BE2C (cell line): ENCODE measurements around the gene PPIL6.
"Not testable (repeated sequence)": the region's sequence is repeated elsewhere in the genome, so short reads cannot be mapped to it uniquely, and the experiment has no call there.

Experiments used
- DNase-seq: peaks from one replicate; pipeline ENCODE4 v3.0.0-alpha.2; 2020
- H3K27me3 ChIP-seq: fragments of 250-450 bp; sonication (Bioruptor Pico); 2 replicates; pipeline ENCODE4 v1.5.1; 2020; ENCODE audit warnings: mild to moderate bottlenecking
- H3K36me3 ChIP-seq: fragments of 250-450 bp; sonication (Bioruptor Pico); 2 replicates; pipeline ENCODE4 v1.5.1; 2020; ENCODE audit warnings: mild to moderate bottlenecking
- H3K4me1 ChIP-seq: fragments of 250-450 bp; sonication (Bioruptor Pico); 2 replicates; pipeline ENCODE4 v1.5.1; 2020
- H3K4me3 ChIP-seq: 2 replicates; pipeline ENCODE4 v1.5.1; 2011; ENCODE audit warnings: low read depth, low read length
- H3K9me3 ChIP-seq: fragments of 250-450 bp; sonication (Bioruptor Pico); 2 replicates; pipeline ENCODE4 v1.5.1; 2020
- CTCF ChIP-seq: IDR thresholded peaks from 2 replicates; pipeline ENCODE4 v1.5.1; 2012; ENCODE audit warnings: mild to moderate bottlenecking, low read depth, low read length

The PPIL6 gene

GRCh38 chr6:109370792-109371191 lies 69.6 kb downstream of the PPIL6 start:
- Histone ChIP-seq H3K9me3 (no peaks in the 10 kb centered on the region), H3K27me3 (no peaks in the 10 kb centered on the region), H3K4me3 (no peak overlapping the region), H3K4me1 (peaks cover 3% of the 10 kb centered on the region; the same call in 1 of the 2 replicates), H3K36me3 (peaks cover 76% of the 10 kb centered on the region)
- no peak for DNase-seq
- no peak for TF ChIP-seq CTCF

GRCh38 chr6:109370336-109370735 lies 70.1 kb downstream of the PPIL6 start:
- Histone ChIP-seq H3K4me3 (no peak overlapping the region), H3K9me3 (no peaks in the 10 kb centered on the region), H3K36me3 (peaks cover 79% of the 10 kb centered on the region), H3K27me3 (no peaks in the 10 kb centered on the region), H3K4me1 (peaks cover 3% of the 10 kb centered on the region; the same call in 1 of the 2 replicates)
- no peak for DNase-seq
- no peak for TF ChIP-seq CTCF

- no peak for DNase-seq
- no peak for TF ChIP-seq CTCF
- no peaks in the 10 kb centered on the region for H3K9me3 ChIP-seq
- H3K4me1 ChIP-seq, result peaks cover 3% of the 10 kb centered on the region; the same call in 1 of the 2 replicates
- H3K27me3 ChIP-seq, result no peaks in the 10 kb centered on the region
- peaks cover 80% of the 10 kb centered on the region for H3K36me3 ChIP-seq
- no peak overlapping the region for H3K4me3 ChIP-seq
These were observed 70.7 kb downstream of the PPIL6 start for GRCh38 chr6:109369728-109370127.

- peaks cover 66% of the 10 kb centered on the region for H3K36me3 ChIP-seq
- H3K27me3 ChIP-seq, DNase-seq, H3K4me1 ChIP-seq, H3K9me3 ChIP-seq, H3K4me3 ChIP-seq: not testable (repeated sequence)
These were observed 75.9 kb downstream of the PPIL6 start for GRCh38 chr6:109364382-109365078.

GRCh38 chr6:109363753-109364152 lies 76.7 kb downstream of the PPIL6 start:
- Histone ChIP-seq H3K36me3 (peaks cover 59% of the 10 kb centered on the region), H3K9me3 (no peaks in the 10 kb centered on the region), H3K27me3 (no peaks in the 10 kb centered on the region), H3K4me3 (no peak overlapping the region), H3K4me1 (no peaks in the 10 kb centered on the region)
- no peak for TF ChIP-seq CTCF
- DNase-seq, result no peak

- no peak for TF ChIP-seq CTCF
- Histone ChIP-seq H3K4me1 (no peaks in the 10 kb centered on the region), H3K9me3 (no peaks in the 10 kb centered on the region), H3K36me3 (peaks cover 50% of the 10 kb centered on the region), H3K27me3 (no peaks in the 10 kb centered on the region), H3K4me3 (no peak overlapping the region)
- no peak for DNase-seq
These were observed 78.1 kb downstream of the PPIL6 start for GRCh38 chr6:109362102-109362884.
